Parathyroid adenoma (tissue), 2 donors: ENCODE results near the gene FABP1.

Source experiments
- H2AFZ ChIP-seq: fragments of 300-600 bp; sonication (generic); one replicate; pipeline ENCODE4 v1.7.0; 2017; ENCODE audit warnings: antibody characterized with exemption, mild to moderate bottlenecking
- H3K27ac ChIP-seq: fragments of 300-600 bp; sonication (generic); one replicate; pipeline ENCODE4 v1.7.0; 2017
- H3K27me3 ChIP-seq: fragments of 300-600 bp; sonication (generic); one replicate; pipeline ENCODE4 v1.7.0; 2017; ENCODE audit warnings: low read length; ENCODE audit not compliant: control insufficient read depth, insufficient read depth
- H3K36me3 ChIP-seq: fragments of 300-600 bp; sonication (generic); one replicate; pipeline ENCODE4 v1.7.0; 2017; ENCODE audit warnings: low read length; ENCODE audit not compliant: control insufficient read depth, insufficient read depth
- H3K4me1 ChIP-seq: fragments of 300-600 bp; sonication (generic); one replicate; pipeline ENCODE4 v1.7.0; 2017; ENCODE audit warnings: control low read depth
- H3K4me2 ChIP-seq: fragments of 300-600 bp; sonication (generic); one replicate; pipeline ENCODE4 v1.7.0; 2017; ENCODE audit warnings: low read length
- H3K4me3 ChIP-seq: fragments of 300-600 bp; sonication (generic); one replicate; pipeline ENCODE4 v1.7.0; 2017; ENCODE audit warnings: low read depth, low read length
- H3K79me2 ChIP-seq: fragments of 300-600 bp; sonication (generic); one replicate; pipeline ENCODE4 v1.7.0; 2017; ENCODE audit warnings: control low read depth
- H3K9ac ChIP-seq: fragments of 300-600 bp; sonication (generic); one replicate; pipeline ENCODE4 v1.7.0; 2017; ENCODE audit warnings: mild to moderate bottlenecking
- H3K9me3 ChIP-seq: fragments of 300-600 bp; sonication (generic); one replicate; pipeline ENCODE4 v1.7.0; 2017; ENCODE audit warnings: low read length; ENCODE audit not compliant: control insufficient read depth
- CTCF ChIP-seq: fragments of 300-600 bp; sonication (generic); IDR thresholded peaks from one replicate; pipeline ENCODE4 v1.7.0; 2017; ENCODE audit warnings: antibody characterized with exemption, mild to moderate bottlenecking
- donor health status: primary hyperparathyroidism.

The FABP1 gene

GRCh38 chr2:88074854-88075292, 53.0 kb downstream of the FABP1 start:
- Histone ChIP-seq H2AFZ (no peak overlapping the region), H3K27ac (no peak overlapping the region), H3K36me3 (no peaks in the 10 kb centered on the region), H3K27me3 (no peaks in the 10 kb centered on the region), H3K9me3 (no peaks in the 10 kb centered on the region), H3K9ac (no peak overlapping the region), H3K4me3 (no peak overlapping the region), H3K4me1 (no peaks in the 10 kb centered on the region), H3K79me2 (no peaks in the 10 kb centered on the region), H3K4me2 (no peak overlapping the region)
- no peak for TF ChIP-seq CTCF

- H2AFZ ChIP-seq = no peak overlapping the region
- no peak overlapping the region for H3K4me3 ChIP-seq
- no peaks in the 10 kb centered on the region for H3K79me2 ChIP-seq
- no peaks in the 10 kb centered on the region for H3K36me3 ChIP-seq
- no peak overlapping the region for H3K4me2 ChIP-seq
- H3K9ac ChIP-seq = no peak overlapping the region
- H3K9me3 ChIP-seq = no peaks in the 10 kb centered on the region
- TF ChIP-seq CTCF = no peak
- H3K4me1 ChIP-seq = no peaks in the 10 kb centered on the region
- no peak overlapping the region for H3K27ac ChIP-seq
- H3K27me3 ChIP-seq = no peaks in the 10 kb centered on the region
Observed at GRCh38 chr2:88074150-88074549, 53.7 kb downstream of the FABP1 start.
